Thyroid gland (tissue), 4 donors: ENCODE data around the gene ARHGEF4.

Experiments
- CTCF ChIP-seq, 6 experiments: fragments of 200-600 bp in 3 of 6; fragments of 450-650 bp in 3 of 6; sonication (generic) in 3 of 6; IDR thresholded peaks; one replicate each; pipeline ENCODE4 v1.5.1; 2016 to 2019; ENCODE audit warnings: antibody characterized with exemption in 6 of 6, mild to moderate bottlenecking in 2 of 6, inconsistent platforms in 1 of 6, moderate library complexity in 1 of 6
- POLR2A ChIP-seq, 2 donors: fragments of 450-650 bp; IDR thresholded peaks; one replicate each; pipeline ENCODE4 v1.6.1; 2017; ENCODE audit warnings: antibody characterized with exemption in 2 of 2, mild to moderate bottlenecking in 2 of 2, moderate library complexity in 1 of 2

GRCh38 chr2:130936451-130936850, 99.7 kb downstream of the ARHGEF4 start:
- TF ChIP-seq CTCF (IDR thresholded peaks at IDR 0.05) = no peak
- TF ChIP-seq POLR2A (IDR thresholded peaks at IDR 0.05) = no peak
